ENCODE results near the gene IL1R1. TPM values are rescaled to one million over a fixed set of nuclear protein-coding genes. Genes with fewer than 3 reads are reported as not detected.

Gene IL1R1
- total and polyA plus RNA-seq, 4 donors, result 14.0 to 49.3 (median 29.5) TPM

DNA sequence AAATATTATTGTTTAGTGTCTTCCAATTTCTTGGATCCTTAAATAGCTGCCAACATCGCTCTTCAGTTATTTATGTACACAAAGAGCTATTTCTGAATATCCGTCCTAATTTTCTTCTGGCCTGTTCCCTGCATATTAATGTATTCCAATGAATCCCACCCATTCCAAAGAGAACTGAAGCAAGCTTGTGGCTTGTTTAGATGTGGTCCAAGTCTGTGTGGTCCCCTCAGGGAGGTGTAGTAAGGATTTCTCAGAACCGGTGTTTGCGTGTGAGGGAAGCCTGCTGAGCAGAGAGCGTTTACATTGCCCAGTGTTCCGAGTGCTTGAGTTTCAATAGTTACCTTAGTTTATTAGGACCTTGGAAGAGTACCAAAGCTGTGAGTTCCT is 25.1 kb upstream of the IL1R1 start:
- Histone ChIP-seq H3K4me1 (ENCODE audit: control insufficient read depth in 4 of 4, insufficient read depth in 4 of 4, low read length in 3 of 4) (peaks cover 11 to 58% (median 41%) of the 10 kb centered on the region in 4 donors), H3K27ac (ENCODE audit: low read depth in 1 of 2, low read length in 2 of 2) (peak overlapping the region; percentile 13 to 58), H3K27me3 (ENCODE audit: control insufficient read depth in 4 of 4, insufficient read depth in 4 of 4, low read length in 3 of 4) (no peaks in the 10 kb centered on the region), H3K9me3 (ENCODE audit: control insufficient read depth in 4 of 4, low read length in 3 of 4) (no peaks in the 10 kb centered on the region), H3K9ac (ENCODE audit: low read depth in 1 of 2, low read length in 2 of 2) (no peak overlapping the region), H3K36me3 (ENCODE audit: control insufficient read depth in 4 of 4, insufficient read depth in 3 of 4, low read depth in 1 of 4, low read length in 3 of 4) (peaks cover 0 to 2% (median under 1%) of the 10 kb centered on the region in 4 donors), H3K4me3 (ENCODE audit: low read depth in 1 of 3, low read length in 3 of 3) (no peak overlapping the region)
- no peak for DNase-seq (ENCODE audit: low spot score)
- WGBS, result 57% methylated on average over 6 of the region's 6 CpGs
- TF ChIP-seq CTCF (IDR thresholded peaks at IDR 0.05; ENCODE audit: low read depth, low read length, missing input control) (no peak), FOXA1 (IDR thresholded peaks at IDR 0.05) (no peak), RXRA (IDR thresholded peaks at IDR 0.05) (no peak), REST (IDR thresholded peaks at IDR 0.05) (no peak), ZBTB33 (IDR thresholded peaks at IDR 0.05) (no peak), NR2F2 (IDR thresholded peaks at IDR 0.05) (peak; percentile 5), HNF4G (IDR thresholded peaks at IDR 0.05) (no peak)
- TF ChIP-seq, protein P1, sequence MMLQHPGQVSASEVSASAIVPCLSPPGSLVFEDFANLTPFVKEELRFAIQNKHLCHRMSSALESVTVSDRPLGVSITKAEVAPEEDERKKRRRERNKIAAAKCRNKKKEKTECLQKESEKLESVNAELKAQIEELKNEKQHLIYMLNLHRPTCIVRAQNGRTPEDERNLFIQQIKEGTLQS (IDR thresholded peaks at IDR 0.05), result no peak
- TF ChIP-seq, protein P2, sequence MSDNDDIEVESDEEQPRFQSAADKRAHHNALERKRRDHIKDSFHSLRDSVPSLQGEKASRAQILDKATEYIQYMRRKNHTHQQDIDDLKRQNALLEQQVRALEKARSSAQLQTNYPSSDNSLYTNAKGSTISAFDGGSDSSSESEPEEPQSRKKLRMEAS (IDR thresholded peaks at IDR 0.05), result no peak

- no peaks in the 10 kb centered on the region for H3K9me3 ChIP-seq (ENCODE audit: control insufficient read depth in 4 of 4, low read length in 3 of 4)
- H3K4me3 ChIP-seq (ENCODE audit: low read depth in 1 of 3, low read length in 3 of 3), result no peak overlapping the region
- DNase-seq (ENCODE audit: low spot score), result no peak
- WGBS, result 96% methylated on average over 1 of the region's 1 CpG
- H3K9ac ChIP-seq (ENCODE audit: low read depth in 1 of 2, low read length in 2 of 2), result no peak overlapping the region
- H3K27ac ChIP-seq (ENCODE audit: low read depth in 1 of 2, low read length in 2 of 2), result peak overlapping the region; percentile 11 to 75
- peaks cover 11 to 53% (median 34%) of the 10 kb centered on the region in 4 donors for H3K4me1 ChIP-seq (ENCODE audit: control insufficient read depth in 4 of 4, insufficient read depth in 4 of 4, low read length in 3 of 4)
- peaks cover 0 to 2% (median under 1%) of the 10 kb centered on the region in 4 donors for H3K36me3 ChIP-seq (ENCODE audit: control insufficient read depth in 4 of 4, insufficient read depth in 3 of 4, low read depth in 1 of 4, low read length in 3 of 4)
- no peaks in the 10 kb centered on the region for H3K27me3 ChIP-seq (ENCODE audit: control insufficient read depth in 4 of 4, insufficient read depth in 4 of 4, low read length in 3 of 4)
- TF ChIP-seq, protein P1 (IDR thresholded peaks at IDR 0.05), result no peak
- TF ChIP-seq FOXA1 (IDR thresholded peaks at IDR 0.05) (no peak), SP1 (IDR thresholded peaks at IDR 0.05) (no peak), RXRA (IDR thresholded peaks at IDR 0.05) (no peak), ZBTB33 (IDR thresholded peaks at IDR 0.05) (no peak), NR2F2 (IDR thresholded peaks at IDR 0.05) (no peak), HNF4A (conservative IDR thresholded peaks at IDR 0.05) (no peak), RAD21 (IDR thresholded peaks at IDR 0.05) (no peak), EGR1 (IDR thresholded peaks at IDR 0.05; ENCODE audit: low read depth in 2 of 2) (no peak), YY1 (IDR thresholded peaks at IDR 0.05) (no peak), HNF4G (IDR thresholded peaks at IDR 0.05) (no peak), JUND (IDR thresholded peaks at IDR 0.05) (no peak), REST (IDR thresholded peaks at IDR 0.05) (no peak)
- TF ChIP-seq, protein P2 (IDR thresholded peaks at IDR 0.05), result no peak
Measured at GRCh38 chr2:102119255-102119654, 23.3 kb upstream of the IL1R1 start.
